HG03175 (cell line): ENCODE results near the gene RPS14.
"Not testable (repeated sequence)": the region's sequence is repeated elsewhere in the genome, so short reads cannot be mapped to it uniquely, and the experiment has no call there.

ENCODE experiments used
- ATAC-seq: cut with Tn5 transposase; IDR thresholded peaks from one replicate; pipeline ENCODE4 v1.9.1; 2021; ENCODE audit warnings: mild to moderate bottlenecking, moderate library complexity; ENCODE audit not compliant: unreplicated experiment

The RPS14 gene

GRCh38 chr5:150413902-150414790, 35.4 kb downstream of the RPS14 start:
- ATAC-seq, result not testable (repeated sequence)

DNA sequence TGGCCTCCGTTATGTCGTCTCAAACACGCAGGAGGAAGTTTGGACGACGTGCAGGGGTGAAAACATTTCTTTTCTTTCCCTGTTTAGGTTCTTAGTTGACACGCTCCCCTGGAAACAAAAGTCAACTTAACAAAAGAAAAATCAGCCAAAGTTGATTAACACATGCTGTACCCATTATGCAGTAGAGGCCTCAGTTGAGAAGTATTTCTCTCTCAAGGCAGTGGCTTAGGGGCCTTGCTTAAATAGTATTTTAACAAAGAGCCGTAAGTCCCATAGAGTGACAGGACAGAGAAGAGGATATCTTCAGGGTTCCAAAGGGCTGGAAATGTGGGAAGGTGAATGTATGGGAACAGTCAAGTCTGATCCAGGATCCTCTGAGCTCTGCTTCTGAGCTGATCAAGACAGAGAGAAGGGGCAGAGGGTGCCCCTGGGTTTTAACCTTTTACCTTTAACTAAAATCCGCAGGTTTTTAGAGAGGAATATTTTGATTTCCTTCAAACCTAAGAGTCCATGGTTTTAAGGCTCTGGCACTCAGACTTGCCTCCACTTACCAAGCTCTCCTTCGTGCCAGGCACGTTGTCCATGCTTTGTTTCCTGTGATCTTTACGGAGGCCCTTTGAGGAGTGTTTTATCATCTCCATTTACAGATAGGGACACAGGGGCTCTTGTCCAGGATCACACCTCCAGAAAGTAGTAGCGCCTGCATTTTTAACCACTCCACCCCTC, 36.2 kb downstream of the RPS14 start:
- ATAC-seq, result no peak

GRCh38 chr5:150412319-150413175, 37.0 kb downstream of the RPS14 start, which contains the start of gene CD74:
Gene CD74 (minus strand): TSS chr5:150412910. CDS start chr5:150412749, 161 bp downstream.
- ATAC-seq, result peak; percentile 70

- ATAC-seq, result no peak
Observed at GRCh38 chr5:150411245-150411979, 38.1 kb downstream of the RPS14 start.

GRCh38 chr5:150410524-150411244, 38.9 kb downstream of the RPS14 start:
- peak; percentile 18 for ATAC-seq

DNA sequence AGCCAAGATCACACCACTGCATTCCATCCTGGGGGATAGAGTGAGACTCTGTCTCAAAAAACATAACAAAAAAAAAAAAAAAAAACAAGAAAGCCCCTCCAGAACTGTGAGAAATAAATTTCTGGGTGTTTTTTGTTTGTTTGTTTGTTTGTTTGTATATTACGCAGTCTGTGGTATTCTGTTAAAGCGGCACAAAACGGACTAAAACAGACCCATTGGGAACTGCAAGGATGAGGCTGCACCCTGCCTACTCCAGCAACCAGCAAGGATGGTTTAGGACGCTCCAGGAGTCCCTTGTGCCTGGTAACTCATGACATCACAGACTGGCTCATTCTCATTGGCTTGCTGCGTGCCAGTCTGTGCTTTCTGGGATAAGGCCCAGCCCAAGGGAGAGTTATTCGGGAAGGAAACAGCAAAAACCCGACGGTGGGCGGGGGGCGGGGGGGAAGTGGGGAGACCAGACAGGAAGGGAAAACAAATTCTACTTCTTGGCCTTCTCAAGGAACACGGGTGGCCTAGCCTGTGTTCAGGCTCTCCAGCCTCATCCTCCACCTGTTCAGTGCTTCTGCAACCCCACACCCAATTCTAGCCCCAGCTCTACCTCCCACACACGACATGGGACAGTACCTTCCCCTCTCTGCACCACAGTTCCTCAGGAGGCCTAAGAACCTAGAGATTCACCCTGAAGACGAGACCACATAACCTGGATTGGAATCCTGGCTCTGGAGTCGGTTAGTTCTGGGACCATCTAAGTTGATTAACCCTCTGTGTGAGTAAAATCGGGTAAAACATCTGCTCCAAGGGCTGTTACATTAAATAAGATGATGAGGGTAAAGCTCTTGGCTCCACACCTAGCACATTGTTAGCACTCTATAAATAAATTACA, 39.7 kb downstream of the RPS14 start:
- peak; percentile 23 for ATAC-seq

GRCh38 chr5:150408231-150408943, 41.2 kb downstream of the RPS14 start:
- no peak for ATAC-seq

- ATAC-seq, result no peak
Observed at GRCh38 chr5:150407096-150407720, 42.3 kb downstream of the RPS14 start.

GRCh38 chr5:150406723-150407095, 42.8 kb downstream of the RPS14 start:
- ATAC-seq, result no peak

DNA sequence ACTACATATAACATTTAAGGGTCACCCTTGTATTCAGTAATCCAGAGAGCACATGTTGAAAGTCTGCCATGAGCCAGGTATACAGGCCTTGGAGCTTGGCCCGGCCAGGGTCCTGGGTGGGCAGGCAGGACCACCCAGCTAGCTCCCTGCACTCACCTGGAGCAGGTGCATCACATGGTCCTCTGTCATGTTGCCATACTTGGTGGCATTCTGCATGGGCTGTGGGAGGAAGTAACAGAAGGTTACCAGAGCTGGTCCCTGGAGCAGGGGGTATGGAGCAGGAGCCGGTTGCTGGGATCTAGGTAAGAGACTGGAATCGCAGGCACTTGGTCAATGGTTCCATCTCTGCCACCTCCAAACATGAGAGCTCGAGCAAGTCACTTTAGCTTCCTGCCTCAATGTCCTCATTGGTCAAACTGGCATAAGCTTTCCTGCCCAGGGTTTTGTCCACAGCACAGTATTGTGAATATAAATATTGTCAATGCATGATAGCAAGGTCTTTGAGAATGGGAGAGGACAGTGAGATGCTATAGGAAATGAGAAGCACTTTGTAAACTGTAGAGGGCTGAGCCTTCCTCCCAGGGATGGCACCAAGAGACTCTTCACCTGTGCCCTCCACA, 43.3 kb downstream of the RPS14 start:
- ATAC-seq, result no peak

DNA sequence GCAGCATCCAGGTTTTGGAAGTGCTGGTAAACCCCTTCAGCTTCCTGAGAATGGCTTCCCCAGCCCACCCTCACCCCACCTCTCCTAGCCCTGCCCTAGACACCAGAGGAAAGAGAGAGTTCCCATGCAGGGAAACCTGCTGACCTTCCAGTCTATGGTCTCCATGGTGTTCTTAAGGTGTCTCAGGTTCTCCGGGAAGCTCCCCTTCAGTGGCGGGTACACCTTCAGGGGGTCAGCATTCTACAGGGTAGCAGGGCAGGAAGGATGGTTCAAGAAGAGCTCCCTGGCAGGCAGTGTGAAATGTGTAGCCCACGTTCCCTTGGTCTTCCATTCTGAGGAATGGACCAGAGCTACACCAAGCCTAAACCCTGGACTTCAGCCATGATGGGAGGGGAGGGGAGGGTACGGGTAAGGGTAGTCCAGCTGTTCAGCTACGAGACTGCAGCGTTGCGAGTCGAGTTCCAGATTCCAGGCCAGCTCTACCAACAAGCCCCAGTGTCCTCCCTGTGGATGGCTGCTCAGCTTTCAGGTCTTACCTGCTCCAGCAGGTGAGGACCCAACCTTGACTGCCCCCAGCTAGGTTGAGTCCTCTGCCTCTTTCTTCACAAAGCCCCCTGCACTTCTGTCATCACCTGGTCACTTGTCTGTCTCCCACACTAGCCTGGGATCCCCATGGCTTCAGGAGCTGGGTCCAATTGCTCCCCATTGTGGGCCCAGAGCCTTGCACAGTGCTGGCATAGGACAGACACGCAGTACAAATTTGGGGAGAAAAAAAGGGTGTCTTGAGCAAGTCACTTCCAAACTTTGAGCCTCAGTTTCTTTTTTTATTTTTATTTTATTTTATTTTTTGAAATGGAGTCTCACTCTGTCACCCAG, 44.4 kb downstream of the RPS14 start:
- no peak for ATAC-seq

DNA sequence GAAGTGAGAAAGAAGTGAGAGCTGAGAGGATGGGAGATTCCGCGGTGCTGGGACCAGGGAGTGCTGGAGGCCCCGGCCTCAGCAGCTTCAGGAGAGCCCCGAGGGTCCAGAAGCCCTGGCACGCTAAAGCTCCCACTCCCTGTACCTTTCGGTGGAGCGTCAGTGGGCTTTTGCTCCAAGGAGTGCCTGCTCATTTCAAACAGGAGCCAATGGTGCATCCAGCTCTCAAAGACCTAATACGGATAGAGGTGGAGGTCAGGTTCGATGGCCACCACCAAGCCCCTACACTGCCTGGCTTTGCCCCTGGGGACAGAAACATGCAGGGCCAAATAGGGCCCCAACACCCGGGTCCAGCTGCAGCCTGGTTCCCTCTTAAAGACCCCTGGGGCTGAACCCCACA, 45.0 kb downstream of the RPS14 start:
- ATAC-seq, result no peak

GRCh38 chr5:150404121-150404520, 45.4 kb downstream of the RPS14 start:
- ATAC-seq, result no peak

DNA sequence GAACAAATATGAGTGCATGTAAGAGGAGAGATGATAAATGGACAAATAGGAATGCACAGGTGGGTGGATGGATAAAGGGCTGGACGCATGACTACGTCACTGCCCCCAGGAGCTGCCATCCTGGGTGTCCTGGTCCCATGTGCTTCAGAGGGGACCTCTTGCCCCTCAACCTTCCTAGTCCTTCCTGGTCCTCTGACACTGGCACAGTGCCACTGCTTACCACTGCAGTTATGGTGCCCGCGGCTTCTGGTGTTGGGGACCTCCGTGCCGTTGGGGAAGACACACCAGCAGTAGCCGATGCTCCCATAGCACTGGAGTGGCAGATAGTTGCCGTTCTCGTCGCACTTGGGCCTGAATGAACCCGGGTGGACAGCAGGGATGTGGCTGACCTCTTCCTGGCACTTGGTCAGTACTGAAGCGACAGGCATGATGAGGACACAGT, 46.6 kb downstream of the RPS14 start:
- ATAC-seq, result no peak

GRCh38 chr5:150402229-150402773, 47.2 kb downstream of the RPS14 start:
- no peak for ATAC-seq
